Endothelial cell of umbilical vein (primary cell): ENCODE results near the gene HDGFL2. TPM values are rescaled to one million over a fixed set of nuclear protein-coding genes. Genes with fewer than 3 reads are reported as not detected.

ENCODE experiments used
- BruUV-seq: library from RNA; stranded (reverse); fragments of 400-500 nt; replicated peaks from 2 replicates; lab custom pipeline; 2021; lab: Mats Ljungman, UMichigan
- CTCF ChIA-PET: fragments of 300-600, 350-600 bp; sonication (Branson Sonifier 250); formaldehyde crosslinking; loops from one replicate; lab custom pipeline; 2021; ENCODE audit warnings: antibody characterized with exemption, inconsistent platforms; lab: Charles Lee
- POLR2A ChIA-PET: fragments of 300-600, 350-600 bp; sonication (Branson Sonifier 250); formaldehyde crosslinking; loops from one replicate; lab custom pipeline; 2021; ENCODE audit warnings: antibody characterized with exemption, inconsistent platforms; lab: Charles Lee
- DNase-seq: peaks from one replicate; pipeline ENCODE4 v3.0.0-alpha.2; 2011; ENCODE audit warnings: low read depth, low spot score
- FAIRE-seq: peaks from 2 replicates; lab custom pipeline; 2011; peaks lifted over from hg19 to GRCh38; lab: Jason Lieb, UNC
- H2AFZ ChIP-seq: 2 replicates; pipeline ENCODE4 v1.6.0; 2012; ENCODE audit warnings: low read depth, low read length, control low read depth, inconsistent platforms
- H3K27ac ChIP-seq: 2 replicates; pipeline ENCODE4 v1.5.1; 2011; ENCODE audit warnings: low read depth, mild to moderate bottlenecking, control low read depth, low read length, moderate library complexity; ENCODE audit not compliant: insufficient read depth
- H3K27me3 ChIP-seq, 2 experiments: 2 replicates each; pipeline versions ENCODE4 v1.6.0 to v1.6.1; 2011; ENCODE audit warnings: low read length in 2 of 2, mixed read lengths in 1 of 2; ENCODE audit not compliant: control insufficient read depth in 2 of 2, insufficient read depth in 2 of 2
- H3K36me3 ChIP-seq, 2 experiments: 2 replicates in 1 of 2; 3 replicates in 1 of 2; pipeline ENCODE4 v1.5.1; 2011; ENCODE audit warnings: low read length in 2 of 2, mild to moderate bottlenecking in 1 of 2, moderate library complexity in 1 of 2; ENCODE audit not compliant: control insufficient read depth in 2 of 2, insufficient read depth in 2 of 2; ENCODE audit errors: extremely low read depth in 1 of 2
- H3K4me1 ChIP-seq: 3 replicates; pipeline ENCODE4 v1.5.1; 2011; ENCODE audit warnings: mild to moderate bottlenecking, low read length; ENCODE audit not compliant: control insufficient read depth, insufficient read depth; ENCODE audit errors: extremely low read depth
- H3K4me2 ChIP-seq: 2 replicates; pipeline ENCODE4 v1.6.1; 2011; ENCODE audit warnings: low read length, control low read depth, mixed read lengths; ENCODE audit not compliant: insufficient read depth
- H3K4me3 ChIP-seq, 3 experiments: fragments of 200-600 bp in 1 of 3; sonication (generic), shearing (Covaris generic) in 1 of 3; replicated peaks in 1 of 3; 2 replicates each; pipeline ENCODE4 v1.5.1; 2011 to 2016; ENCODE audit warnings: control low read depth in 3 of 3, low read length in 3 of 3, mild to moderate bottlenecking in 2 of 3, inconsistent platforms in 1 of 3, low read depth in 1 of 3, moderate library complexity in 1 of 3; ENCODE audit not compliant: insufficient read depth in 1 of 3
- H3K79me2 ChIP-seq: 2 replicates; pipeline ENCODE4 v1.6.0; 2012; ENCODE audit warnings: low read length, inconsistent platforms; ENCODE audit not compliant: control insufficient read depth, insufficient read depth
- H3K9ac ChIP-seq: replicated peaks from 2 replicates; pipeline ENCODE3; 2011; ENCODE audit warnings: low read length, control low read depth; ENCODE audit not compliant: insufficient read depth; ENCODE audit errors: extremely low read depth
- H3K9me1 ChIP-seq: replicated peaks from 3 replicates; pipeline ENCODE4 v1.6.0; 2011; ENCODE audit warnings: mild to moderate bottlenecking, low read length; ENCODE audit not compliant: control insufficient read depth, insufficient read depth; ENCODE audit errors: extremely low read depth
- H3K9me3 ChIP-seq: replicated peaks from 2 replicates; pipeline ENCODE4 v1.5.1; 2012; ENCODE audit warnings: low read length, inconsistent platforms; ENCODE audit not compliant: control insufficient read depth, insufficient read depth
- H4K20me1 ChIP-seq: replicated peaks from 2 replicates; pipeline ENCODE3; 2011; ENCODE audit warnings: mild to moderate bottlenecking, low read length; ENCODE audit not compliant: control insufficient read depth, insufficient read depth; ENCODE audit errors: extremely low read depth
- CTCF ChIP-seq, 2 donors: IDR thresholded peaks; 1 replicate in 1 of 2; 2 replicates in 1 of 2; pipeline ENCODE4 v1.5.1; 2011; ENCODE audit warnings: low read length in 2 of 2, mild to moderate bottlenecking in 2 of 2, moderate library complexity in 2 of 2, control low read depth in 1 of 2, inconsistent platforms in 1 of 2, low read depth in 1 of 2; ENCODE audit not compliant: insufficient read depth in 1 of 2; ENCODE audit errors: extremely low read depth in 1 of 2
- FOS ChIP-seq: IDR thresholded peaks from 2 replicates; pipeline ENCODE4 v1.6.1; 2011; ENCODE audit warnings: mild to moderate bottlenecking, low read length, moderate library complexity, borderline replicate concordance; ENCODE audit not compliant: insufficient read depth
- GATA2 ChIP-seq: IDR thresholded peaks from 2 replicates; pipeline ENCODE4 v1.7.0; 2011; ENCODE audit warnings: low read depth, mild to moderate bottlenecking, moderate library complexity, mixed read lengths, low read length; ENCODE audit not compliant: insufficient read length, insufficient read depth
- JUN ChIP-seq: IDR thresholded peaks from 2 replicates; pipeline ENCODE4 v1.6.1; 2011; ENCODE audit warnings: borderline replicate concordance, low read depth; ENCODE audit not compliant: insufficient read length, insufficient read depth
- MAX ChIP-seq: IDR thresholded peaks from 2 replicates; pipeline ENCODE4 v1.6.1; 2011; ENCODE audit not compliant: insufficient read depth, insufficient read length
- POLR2AphosphoS5 ChIP-seq: IDR thresholded peaks from 2 replicates; pipeline ENCODE4 v1.6.1; 2012; ENCODE audit warnings: low read depth, mild to moderate bottlenecking, control low read depth, low read length, moderate library complexity; ENCODE audit not compliant: insufficient read depth
- dilution Hi-C: fragments of 300-500 bp; cut with MboI; formaldehyde crosslinking; loops from one replicate; pipeline ENCODE4 v1.15.0; 2019; ENCODE audit warnings: low sequenced_read_pairs; ENCODE audit not compliant: extremely low pct_ligation_motif_present
- intact Hi-C: fragments of 100-400 bp; cut with micrococcal nuclease; formaldehyde crosslinking; loops from one replicate; pipeline ENCODE4 v1.10.0; 2022
- polyA plus RNA-seq, 4 experiments: library from polyadenylated mRNA; depleted of rRNA in 3 of 4; stranded (reverse) in 3 of 4; unstranded in 1 of 4; fragments of >200 nt; gene quantifications; 2 replicates each; pipeline versions ENCODE4 v1.2.1 to v1.2.3, GENCODE V29; 2011 to 2012; ENCODE audit warnings: missing spikeins in 1 of 4
- total RNA-seq: library from RNA; stranded (reverse); gene quantifications from 2 replicates; pipeline ENCODE4 v1.2.3, GENCODE V29; 2021

HDGFL2 gene
- total and polyA plus RNA-seq, 2 donors (not counting 3 experiments of a cell fraction or from before 2014, with no cell fraction given): 39.1 to 79.6 TPM

DNA sequence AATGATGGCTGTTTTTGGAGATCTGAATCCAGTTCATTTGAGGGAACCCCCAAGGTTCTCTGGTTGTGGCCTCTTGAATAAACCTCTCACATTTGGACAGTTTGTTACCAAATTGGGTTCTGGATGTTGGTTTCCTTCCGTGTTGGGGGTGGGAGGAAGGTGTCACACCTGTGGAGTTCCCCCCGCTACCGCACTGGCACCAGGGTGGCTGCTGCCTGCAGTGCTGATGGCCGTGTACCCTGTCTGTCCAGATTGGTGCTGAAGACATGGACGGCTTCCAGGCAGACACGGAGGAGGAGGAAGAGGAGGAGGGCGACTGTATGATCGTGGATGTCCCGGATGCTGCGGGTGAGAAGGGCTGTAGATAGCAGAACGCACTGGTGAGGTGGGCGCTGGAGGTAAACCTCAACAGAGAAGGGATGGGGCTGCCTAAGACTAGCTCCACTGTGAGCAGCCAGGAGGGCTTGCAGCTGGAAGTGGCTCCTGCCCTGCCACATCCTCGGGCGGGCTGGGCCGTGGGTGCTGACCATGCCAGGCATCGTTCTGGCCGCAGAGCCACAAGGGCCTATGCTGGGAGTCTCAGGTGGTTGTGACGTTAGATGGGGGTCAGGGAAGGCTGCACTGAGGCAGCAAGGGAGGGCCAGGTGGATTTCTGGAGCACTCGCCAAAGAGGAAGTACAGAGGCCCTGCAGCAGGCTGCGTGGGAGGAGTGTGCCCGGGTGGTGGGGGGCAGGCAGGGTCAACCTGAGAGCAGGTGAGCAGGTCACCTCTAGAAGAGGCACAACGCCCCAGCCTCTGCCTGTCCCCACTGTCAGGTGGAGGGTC, 29.9 kb upstream of the HDGFL2 start:
- DNase-seq (no peak), FAIRE-seq (no peak)
- dilution Hi-C loops (no loop called here), intact Hi-C loops (no loop called here)
- POLR2A ChIA-PET: no interaction called here
- Histone ChIP-seq H3K36me3 (peaks cover 7 to 28% of the 10 kb centered on the region in 2 experiments), H2AFZ (no peak overlapping the region), H3K4me1 (no peaks in the 10 kb centered on the region), H3K9ac (no peak overlapping the region), H3K79me2 (no peaks in the 10 kb centered on the region), H3K27me3 (no peaks in the 10 kb centered on the region), H3K4me2 (no peak overlapping the region), H3K4me3 (no peak overlapping the region), H3K27ac (no peak overlapping the region), H3K9me1 (no peaks in the 10 kb centered on the region), H3K9me3 (no peaks in the 10 kb centered on the region), H4K20me1 (no peaks in the 10 kb centered on the region)
- CTCF ChIA-PET: no interaction called here
- no TSS peak for BruUV-seq
- no peak for TF ChIP-seq POLR2AphosphoS5
- TF ChIP-seq CTCF (IDR thresholded peaks at IDR 0.05; ENCODE audit: extremely low read depth in 1 of 2, insufficient read depth in 1 of 2, low read depth in 1 of 2, low read length in 2 of 2): no peak
- TF ChIP-seq GATA2: no peak
- TF ChIP-seq MAX: no peak
- no peak for TF ChIP-seq FOS
- no peak for TF ChIP-seq JUN
